ENCODE data around the gene DLG2.

DNA sequence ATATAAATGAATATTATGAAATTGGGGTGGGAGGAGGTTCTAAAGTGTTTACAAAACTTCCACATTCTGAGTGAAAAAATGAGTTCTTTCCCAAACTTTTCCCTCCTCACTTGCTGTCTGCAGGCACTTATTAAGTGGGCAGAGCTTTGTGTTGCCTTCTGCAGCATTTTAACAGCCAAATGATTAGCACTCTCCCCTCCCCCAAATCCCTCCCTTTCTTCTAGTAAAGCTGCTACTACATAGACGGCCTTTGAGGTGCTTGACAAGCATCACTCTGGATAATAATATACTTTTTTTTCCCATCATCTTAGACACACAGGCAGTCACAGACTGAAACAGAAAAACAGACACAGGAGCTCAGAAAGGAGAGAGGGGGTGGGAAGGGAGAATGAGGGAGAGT is 493.5 kb downstream of the DLG2 start:
- TF ChIP-seq, protein P1, sequence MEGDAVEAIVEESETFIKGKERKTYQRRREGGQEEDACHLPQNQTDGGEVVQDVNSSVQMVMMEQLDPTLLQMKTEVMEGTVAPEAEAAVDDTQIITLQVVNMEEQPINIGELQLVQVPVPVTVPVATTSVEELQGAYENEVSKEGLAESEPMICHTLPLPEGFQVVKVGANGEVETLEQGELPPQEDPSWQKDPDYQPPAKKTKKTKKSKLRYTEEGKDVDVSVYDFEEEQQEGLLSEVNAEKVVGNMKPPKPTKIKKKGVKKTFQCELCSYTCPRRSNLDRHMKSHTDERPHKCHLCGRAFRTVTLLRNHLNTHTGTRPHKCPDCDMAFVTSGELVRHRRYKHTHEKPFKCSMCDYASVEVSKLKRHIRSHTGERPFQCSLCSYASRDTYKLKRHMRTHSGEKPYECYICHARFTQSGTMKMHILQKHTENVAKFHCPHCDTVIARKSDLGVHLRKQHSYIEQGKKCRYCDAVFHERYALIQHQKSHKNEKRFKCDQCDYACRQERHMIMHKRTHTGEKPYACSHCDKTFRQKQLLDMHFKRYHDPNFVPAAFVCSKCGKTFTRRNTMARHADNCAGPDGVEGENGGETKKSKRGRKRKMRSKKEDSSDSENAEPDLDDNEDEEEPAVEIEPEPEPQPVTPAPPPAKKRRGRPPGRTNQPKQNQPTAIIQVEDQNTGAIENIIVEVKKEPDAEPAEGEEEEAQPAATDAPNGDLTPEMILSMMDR (IDR thresholded peaks at IDR 0.05; ENCODE audit: low read length): no peak
- TF ChIP-seq EZH2phosphoT487 (IDR thresholded peaks at IDR 0.05; ENCODE audit: low read length) (no peak), EZH2 (optimal IDR thresholded peaks at IDR 0.05; ENCODE audit: low read depth, low read length) (no peak)

All from MM.1S (cell line).